Right atrium auricular region (tissue), 2 donors: ENCODE data around the gene SIL1. TPM values are rescaled to one million over a fixed set of nuclear protein-coding genes. Genes with fewer than 3 reads are reported as not detected.
A peak's percentile ranks its signal among the peaks of the same experiment; 100 is the strongest.
"Not testable (repeated sequence)": the region's sequence is repeated elsewhere in the genome, so short reads cannot be mapped to it uniquely, and the experiment has no call there.

Experiments used
- DNase-seq: peaks from one replicate; pipeline ENCODE4 v3.0.0-alpha.2; 2019; ENCODE audit warnings: low spot score
- H3K27ac ChIP-seq, 2 donors: fragments of 200-600 bp; sonication (generic); 1 replicate in 1 of 2; 2 replicates in 1 of 2; pipeline ENCODE4 v1.5.1; 2016 to 2019
- H3K27me3 ChIP-seq, 2 donors: fragments of 200-600 bp; sonication (generic); one replicate each; pipeline versions ENCODE4 v1.5.1 to v1.6.0; 2017 to 2019
- H3K36me3 ChIP-seq: fragments of 200-600 bp; sonication (generic); one replicate; pipeline ENCODE4 v1.5.1; 2016
- H3K4me1 ChIP-seq, 2 donors: fragments of 200-600 bp; sonication (generic); one replicate each; pipeline versions ENCODE4 v1.5.1 to v1.6.0; 2017 to 2019
- H3K4me3 ChIP-seq, 2 donors: fragments of 200-600 bp; sonication (generic); 1 replicate in 1 of 2; 2 replicates in 1 of 2; pipeline ENCODE4 v1.5.1; 2017 to 2019; ENCODE audit warnings: mild to moderate bottlenecking in 1 of 2, moderate library complexity in 1 of 2
- H3K9me3 ChIP-seq, 2 donors: fragments of 200-600 bp; sonication (generic); one replicate each; pipeline ENCODE4 v1.5.1; 2019
- CTCF ChIP-seq, 2 donors: fragments of 200-600 bp; sonication (generic); IDR thresholded peaks; one replicate each; pipeline ENCODE4 v1.5.1; 2019; ENCODE audit warnings: antibody characterized with exemption in 2 of 2
- total RNA-seq, 2 donors: library from RNA; depleted of rRNA; stranded (reverse); fragments of >200 nt; gene quantifications; one replicate each; pipeline ENCODE4 v1.1.0, GENCODE V29; 2016

Gene SIL1
- total RNA-seq, 2 donors from 2014 or later, result 32.7 to 41.3 TPM

GRCh38 chr5:139019211-139019610 lies 179.0 kb downstream of the SIL1 start:
- Histone ChIP-seq H3K27ac (no peak overlapping the region), H3K4me1 (no peaks in the 10 kb centered on the region), H3K9me3 (no peaks in the 10 kb centered on the region), H3K4me3 (no peak overlapping the region), H3K36me3 (no peaks in the 10 kb centered on the region), H3K27me3 (no peaks in the 10 kb centered on the region)
- TF ChIP-seq CTCF (IDR thresholded peaks at IDR 0.05), result no peak
- DNase-seq, result no peak

GRCh38 chr5:139017624-139018023 lies 180.5 kb downstream of the SIL1 start:
- Histone ChIP-seq H3K36me3 (no peaks in the 10 kb centered on the region), H3K4me3 (no peak overlapping the region), H3K27me3 (no peaks in the 10 kb centered on the region), H3K9me3 (no peaks in the 10 kb centered on the region), H3K27ac (no peak overlapping the region), H3K4me1 (no peaks in the 10 kb centered on the region)
- no peak for TF ChIP-seq CTCF (IDR thresholded peaks at IDR 0.05)
- DNase-seq, result no peak

GRCh38 chr5:139016186-139016585 lies 182.0 kb downstream of the SIL1 start:
- H3K27me3 ChIP-seq, result no peaks in the 10 kb centered on the region
- no peak overlapping the region for H3K27ac ChIP-seq
- DNase-seq, result no peak
- no peak for TF ChIP-seq CTCF (IDR thresholded peaks at IDR 0.05)
- no peaks in the 10 kb centered on the region for H3K9me3 ChIP-seq
- H3K36me3 ChIP-seq, result no peaks in the 10 kb centered on the region
- H3K4me3 ChIP-seq, result no peak overlapping the region
- no peaks in the 10 kb centered on the region for H3K4me1 ChIP-seq

- Histone ChIP-seq H3K9me3 (no peaks in the 10 kb centered on the region), H3K27ac (no peak overlapping the region), H3K27me3 (no peaks in the 10 kb centered on the region), H3K4me1 (no peaks in the 10 kb centered on the region), H3K4me3 (no peak overlapping the region), H3K36me3 (no peaks in the 10 kb centered on the region)
- TF ChIP-seq CTCF (IDR thresholded peaks at IDR 0.05), result no peak
- no peak for DNase-seq
These were observed 183.4 kb downstream of the SIL1 start for GRCh38 chr5:139014726-139015125.

- no peak for DNase-seq
- H3K36me3 ChIP-seq, result no peaks in the 10 kb centered on the region
- no peaks in the 10 kb centered on the region for H3K27me3 ChIP-seq
- no peak overlapping the region for H3K27ac ChIP-seq
- TF ChIP-seq CTCF (IDR thresholded peaks at IDR 0.05), result no peak
- no peak overlapping the region for H3K4me3 ChIP-seq
- H3K9me3 ChIP-seq, result no peaks in the 10 kb centered on the region
- no peaks in the 10 kb centered on the region for H3K4me1 ChIP-seq
These were observed 186.0 kb downstream of the SIL1 start for GRCh38 chr5:139012176-139012575.

- H3K27me3 ChIP-seq, H3K36me3 ChIP-seq, H3K9me3 ChIP-seq, DNase-seq, H3K27ac ChIP-seq, H3K4me1 ChIP-seq: not testable (repeated sequence)
- H3K4me3 ChIP-seq, result peak overlapping the region; percentile 21 to 34
These were observed 187.0 kb downstream of the SIL1 start for GRCh38 chr5:139011156-139011555.
